ENCODE data around the gene NACC2.

GRCh38 chr9:136090056-136090735 is 4.9 kb downstream of the NACC2 start:
- TF ChIP-seq CTCF (IDR thresholded peaks at IDR 0.05) (no peak), ZFX (IDR thresholded peaks at IDR 0.05; ENCODE audit: borderline replicate concordance) (no peak)

Measured in 22Rv1 (cell line).